ENCODE measurements around the gene CBLIF. TPM values are rescaled to one million over a fixed set of nuclear protein-coding genes. Genes with fewer than 3 reads are reported as not detected.
A peak's percentile ranks its signal among the peaks of the same experiment; 100 is the strongest.
"Not testable (repeated sequence)": the region's sequence is repeated elsewhere in the genome, so short reads cannot be mapped to it uniquely, and the experiment has no call there.

The CBLIF gene
- total RNA-seq, 1 donor from 2014 or later: not detected

DNA sequence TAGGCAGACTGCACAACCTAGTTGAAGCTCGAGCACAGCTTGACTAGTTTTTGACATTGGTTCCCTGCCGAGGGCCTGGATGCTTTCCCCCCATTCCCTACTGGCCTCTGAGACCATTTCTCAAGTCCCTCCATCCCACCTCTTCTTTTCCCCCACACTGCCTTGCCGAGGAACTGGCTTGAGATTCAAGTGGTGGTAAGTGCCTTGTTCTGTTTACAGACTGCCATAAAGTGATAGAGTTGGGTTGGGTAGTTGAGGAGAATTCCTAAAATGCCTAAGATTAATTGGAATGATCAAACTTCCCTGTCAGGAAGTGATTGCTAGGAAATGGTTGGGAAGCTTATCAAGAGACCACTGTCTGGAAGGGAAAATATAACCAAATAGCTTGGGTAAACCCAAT lies 50.9 kb downstream of the CBLIF start:
- no peaks in the 10 kb centered on the region for H3K9me3 ChIP-seq
- H3K4me1 ChIP-seq: peaks cover 24% of the 10 kb centered on the region
- peak; percentile 72 to 82 for ATAC-seq
- intact Hi-C loops (cut with DNase I): no loop called here
- DNase-seq: no peak
- peaks cover 96% of the 10 kb centered on the region for H3K36me3 ChIP-seq
- TF ChIP-seq, protein P1, sequence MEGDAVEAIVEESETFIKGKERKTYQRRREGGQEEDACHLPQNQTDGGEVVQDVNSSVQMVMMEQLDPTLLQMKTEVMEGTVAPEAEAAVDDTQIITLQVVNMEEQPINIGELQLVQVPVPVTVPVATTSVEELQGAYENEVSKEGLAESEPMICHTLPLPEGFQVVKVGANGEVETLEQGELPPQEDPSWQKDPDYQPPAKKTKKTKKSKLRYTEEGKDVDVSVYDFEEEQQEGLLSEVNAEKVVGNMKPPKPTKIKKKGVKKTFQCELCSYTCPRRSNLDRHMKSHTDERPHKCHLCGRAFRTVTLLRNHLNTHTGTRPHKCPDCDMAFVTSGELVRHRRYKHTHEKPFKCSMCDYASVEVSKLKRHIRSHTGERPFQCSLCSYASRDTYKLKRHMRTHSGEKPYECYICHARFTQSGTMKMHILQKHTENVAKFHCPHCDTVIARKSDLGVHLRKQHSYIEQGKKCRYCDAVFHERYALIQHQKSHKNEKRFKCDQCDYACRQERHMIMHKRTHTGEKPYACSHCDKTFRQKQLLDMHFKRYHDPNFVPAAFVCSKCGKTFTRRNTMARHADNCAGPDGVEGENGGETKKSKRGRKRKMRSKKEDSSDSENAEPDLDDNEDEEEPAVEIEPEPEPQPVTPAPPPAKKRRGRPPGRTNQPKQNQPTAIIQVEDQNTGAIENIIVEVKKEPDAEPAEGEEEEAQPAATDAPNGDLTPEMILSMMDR (IDR thresholded peaks at IDR 0.05): no peak
- H3K27me3 ChIP-seq (ENCODE audit: low read depth): no peaks in the 10 kb centered on the region
- peak overlapping the region; percentile 54 for H3K27ac ChIP-seq
- H3K4me3 ChIP-seq: no peak overlapping the region

DNA sequence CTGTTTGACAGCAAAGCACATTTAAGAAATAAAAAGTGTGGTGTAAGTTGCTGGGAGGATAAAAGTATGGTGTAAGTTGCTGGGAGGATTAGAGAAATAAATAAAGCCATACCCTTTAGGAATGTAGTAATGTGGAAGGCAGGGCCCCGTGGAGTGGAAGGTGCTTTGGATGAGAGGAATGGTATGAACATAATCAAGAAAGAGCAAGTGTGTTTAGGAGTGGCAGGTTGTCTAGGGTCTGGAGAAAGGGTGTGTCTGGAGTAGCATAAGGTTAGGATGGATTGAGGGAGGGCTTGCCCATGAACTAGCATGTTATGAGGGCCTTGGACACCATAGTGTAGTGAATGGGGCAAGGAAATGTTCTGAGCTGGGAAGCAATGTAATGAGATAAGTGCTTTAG lies 52.8 kb downstream of the CBLIF start:
- intact Hi-C loops (cut with DNase I): no loop called here
- Histone ChIP-seq H3K27me3 (ENCODE audit: low read depth) (no peaks in the 10 kb centered on the region), H3K36me3 (peaks cover 98% of the 10 kb centered on the region), H3K9me3 (no peaks in the 10 kb centered on the region), H3K4me3 (no peak overlapping the region), H3K27ac (peak overlapping the region; percentile 27), H3K4me1 (peaks cover 33% of the 10 kb centered on the region)
- ATAC-seq (peak; percentile 51 to 77), DNase-seq (no peak)
- TF ChIP-seq, protein P1 (IDR thresholded peaks at IDR 0.05): no peak

DNA sequence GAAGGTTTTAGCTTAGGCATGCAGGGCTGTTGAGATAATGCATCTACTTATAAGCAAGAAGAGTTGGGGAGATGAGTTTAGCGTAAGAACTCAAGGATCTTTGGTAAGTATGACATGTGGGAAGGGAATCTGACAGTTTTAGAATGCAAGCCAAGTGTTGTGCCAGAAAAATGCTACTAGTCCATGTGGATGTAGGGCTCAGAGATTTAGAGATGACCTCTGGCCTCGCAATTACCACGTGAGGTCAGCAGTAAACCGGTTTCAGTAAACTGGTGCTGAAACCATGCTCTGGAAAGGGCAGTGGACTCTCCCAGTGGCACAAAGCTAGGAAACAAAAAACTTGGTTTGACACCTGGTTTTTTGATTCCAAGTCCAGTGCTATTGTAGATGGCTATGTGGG lies 53.7 kb downstream of the CBLIF start:
- ATAC-seq (no peak), DNase-seq (no peak)
- intact Hi-C loops (cut with DNase I): no loop called here
- no peak overlapping the region for H3K27ac ChIP-seq
- H3K4me3 ChIP-seq: no peak overlapping the region
- peaks cover 91% of the 10 kb centered on the region for H3K36me3 ChIP-seq
- TF ChIP-seq, protein P1 (IDR thresholded peaks at IDR 0.05): no peak
- no peaks in the 10 kb centered on the region for H3K9me3 ChIP-seq
- peaks cover 42% of the 10 kb centered on the region for H3K4me1 ChIP-seq
- H3K27me3 ChIP-seq (ENCODE audit: low read depth): no peaks in the 10 kb centered on the region

DNA sequence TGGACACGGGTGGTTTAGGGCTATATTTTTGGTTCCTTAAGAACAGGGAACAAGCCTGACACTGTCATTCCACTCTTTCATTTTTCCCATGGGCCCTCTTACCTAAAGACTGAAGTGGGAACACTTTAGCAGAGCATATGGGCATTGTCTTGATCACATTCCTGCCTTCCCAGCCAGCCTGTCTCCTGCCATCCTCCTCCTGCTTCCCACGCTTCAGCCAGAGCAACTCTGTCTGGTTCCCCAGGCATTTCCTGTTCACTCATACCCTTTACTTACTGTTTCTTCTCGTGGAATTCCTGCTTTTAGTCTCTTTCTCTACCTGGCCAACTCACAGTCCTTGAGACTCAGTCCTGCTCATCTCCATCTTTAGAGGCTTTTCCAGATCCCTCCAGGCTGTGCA lies 57.5 kb downstream of the CBLIF start:
- no peak overlapping the region for H3K4me3 ChIP-seq
- intact Hi-C loops (cut with DNase I): no loop called here

DNA sequence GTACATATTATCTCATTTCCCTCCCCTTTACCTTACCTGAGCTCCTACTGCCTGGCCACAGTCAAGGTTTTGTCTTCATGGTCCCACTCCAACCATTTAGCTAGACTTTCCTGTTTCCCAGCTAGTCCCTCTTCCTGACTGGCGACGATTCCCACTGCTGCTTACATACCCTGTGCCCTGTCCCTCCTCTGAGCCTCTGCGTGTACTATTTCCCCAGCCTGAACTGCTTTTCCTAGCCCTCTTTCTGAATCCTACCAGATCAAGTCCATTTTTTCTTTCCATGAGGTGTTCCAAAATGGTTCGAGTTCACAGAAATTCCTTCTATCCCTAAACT lies 58.1 kb downstream of the CBLIF start:
- H3K27me3 ChIP-seq (ENCODE audit: low read depth): no peaks in the 10 kb centered on the region
- H3K27ac ChIP-seq: peak overlapping the region; percentile 37
- H3K9me3 ChIP-seq: no peaks in the 10 kb centered on the region
- intact Hi-C loops (cut with DNase I): no loop called here
- TF ChIP-seq, protein P1 (IDR thresholded peaks at IDR 0.05): no peak
- peaks cover 48% of the 10 kb centered on the region for H3K36me3 ChIP-seq
- DNase-seq (no peak), ATAC-seq (no peak)
- H3K4me3 ChIP-seq: no peak overlapping the region
- H3K4me1 ChIP-seq: peaks cover 42% of the 10 kb centered on the region

More for the DNA sequence above, 57.5 kb downstream of the CBLIF start:
- Histone ChIP-seq H3K27me3 (ENCODE audit: low read depth) (no peaks in the 10 kb centered on the region), H3K27ac (peak overlapping the region; percentile 37), H3K4me1 (peaks cover 42% of the 10 kb centered on the region), H3K9me3 (no peaks in the 10 kb centered on the region), H3K36me3 (peaks cover 53% of the 10 kb centered on the region)
- DNase-seq (no peak), ATAC-seq (no peak)
- TF ChIP-seq, protein P1 (IDR thresholded peaks at IDR 0.05): no peak

DNA sequence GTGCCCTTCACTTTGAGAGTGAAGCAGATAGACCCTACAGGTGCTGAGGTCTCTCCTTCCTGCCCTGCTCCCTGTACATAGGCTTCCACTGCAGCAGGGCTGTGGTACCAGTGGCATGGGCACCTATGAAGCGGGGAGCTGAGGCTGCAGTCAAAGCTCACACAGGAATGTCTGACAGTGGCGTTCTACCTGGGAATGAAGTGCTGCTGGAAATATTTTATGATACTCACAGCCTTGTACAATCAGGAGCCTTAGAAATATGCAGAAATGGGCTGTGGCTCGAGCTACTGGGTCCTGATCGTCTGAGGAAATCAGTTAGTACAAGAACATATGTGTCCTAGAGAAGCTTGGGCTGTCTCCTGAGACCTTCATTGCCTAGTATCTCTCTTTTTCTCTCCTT lies 59.5 kb downstream of the CBLIF start:
- no peak overlapping the region for H3K4me3 ChIP-seq
- DNase-seq (no peak), ATAC-seq (peak; percentile 64 to 74)
- H3K27ac ChIP-seq: peak overlapping the region; percentile 25
- intact Hi-C loops (cut with DNase I): no loop called here
- H3K36me3 ChIP-seq: peaks cover 35% of the 10 kb centered on the region
- H3K9me3 ChIP-seq: no peaks in the 10 kb centered on the region
- H3K4me1 ChIP-seq: peaks cover 32% of the 10 kb centered on the region
- H3K27me3 ChIP-seq (ENCODE audit: low read depth): no peaks in the 10 kb centered on the region
- TF ChIP-seq, protein P1 (IDR thresholded peaks at IDR 0.05): no peak

DNA sequence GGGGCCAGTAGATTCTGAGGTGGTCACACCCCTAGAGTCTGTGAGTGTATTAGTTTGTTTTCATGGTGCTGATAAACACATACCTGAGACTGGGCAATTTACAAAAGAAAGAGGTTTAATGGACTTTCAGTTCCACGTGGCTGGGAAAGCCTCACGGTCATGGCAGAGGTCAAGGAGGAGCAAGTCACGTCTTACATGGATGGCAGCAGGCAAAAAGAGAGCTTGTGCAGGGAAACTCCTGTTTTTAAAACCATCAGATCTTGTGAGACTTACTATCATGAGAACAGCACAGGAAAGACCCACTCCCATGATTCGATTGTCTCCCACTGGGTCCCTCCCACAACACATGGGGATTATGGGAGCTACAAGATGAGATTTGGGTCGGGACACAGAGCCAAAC lies 60.9 kb downstream of the CBLIF start:
- H3K4me3 ChIP-seq; ATAC-seq; intact Hi-C loops (cut with DNase I); H3K9me3 ChIP-seq; H3K27ac ChIP-seq; DNase-seq; H3K27me3 ChIP-seq (ENCODE audit: low read depth): not testable (repeated sequence)
- peaks cover 30% of the 10 kb centered on the region for H3K4me1 ChIP-seq
- peaks cover 32% of the 10 kb centered on the region for H3K36me3 ChIP-seq
